NT2/D1 (cell line): ENCODE data around the gene DOC2B.

Experiments used
- SUZ12 ChIP-seq: IDR thresholded peaks from 2 replicates; pipeline ENCODE4 v1.6.1; 2011; ENCODE audit not compliant: insufficient read length, insufficient read depth; ENCODE audit errors: extremely low read depth
- ZNF274 ChIP-seq: IDR thresholded peaks from 2 replicates; pipeline ENCODE4 v1.6.1; 2011; ENCODE audit warnings: mild to moderate bottlenecking, low read depth, low read length

DNA sequence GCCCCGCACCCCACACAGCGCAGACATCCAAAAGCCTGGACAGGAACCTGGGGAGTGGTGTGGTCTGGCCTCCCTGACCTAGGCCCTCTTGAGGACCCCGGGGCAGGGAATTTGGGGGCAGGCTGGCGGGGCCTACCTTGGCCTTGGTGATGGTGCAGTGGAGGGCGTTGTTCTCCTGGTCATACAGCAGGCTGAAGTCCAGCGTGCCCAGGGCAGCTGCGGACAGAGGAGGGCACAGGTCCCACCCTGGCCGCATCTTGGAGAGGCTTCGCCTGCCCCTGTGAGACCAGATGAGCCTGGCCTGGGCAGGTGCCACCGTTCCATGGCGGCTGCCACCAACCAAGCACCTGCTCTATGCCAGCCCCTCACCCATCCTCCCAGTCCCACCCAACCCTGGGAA is 9.0 kb downstream of the DOC2B start:
- TF ChIP-seq ZNF274 (no peak), SUZ12 (no peak)
